Colon (tissue), 2 donors: Measurements from ENCODE around the gene SMIM45.

Experiments
- FAIRE-seq: peaks from 2 replicates; lab custom pipeline; 2012; peaks lifted over from hg19 to GRCh38; lab: Jason Lieb, UNC
- donor health status: control.
- donor health status: control.

SMIM45 gene

GRCh38 chr22:42007922-42008321, 56.0 kb downstream of the SMIM45 start:
- FAIRE-seq = no peak
